Hematopoietic multipotent progenitor cell (in vitro differentiated cells): ENCODE results near the gene PITX2. TPM values are rescaled to one million over a fixed set of nuclear protein-coding genes. Genes with fewer than 3 reads are reported as not detected.
"Not testable (repeated sequence)": the region's sequence is repeated elsewhere in the genome, so short reads cannot be mapped to it uniquely, and the experiment has no call there.

Experiments used
- DNase-seq, 3 donors: peaks; one replicate each; pipeline ENCODE4 v3.0.0-alpha.2; 2011 to 2015; ENCODE audit warnings: low read depth in 2 of 3, low spot score in 2 of 3
- total RNA-seq: library from RNA; depleted of rRNA; stranded (reverse); fragments of >200 nt; gene quantifications from one replicate; pipeline ENCODE4 v1.2.3, GENCODE V29; 2012

The PITX2 gene
- total RNA-seq, 1 donor, result not detected

DNA sequence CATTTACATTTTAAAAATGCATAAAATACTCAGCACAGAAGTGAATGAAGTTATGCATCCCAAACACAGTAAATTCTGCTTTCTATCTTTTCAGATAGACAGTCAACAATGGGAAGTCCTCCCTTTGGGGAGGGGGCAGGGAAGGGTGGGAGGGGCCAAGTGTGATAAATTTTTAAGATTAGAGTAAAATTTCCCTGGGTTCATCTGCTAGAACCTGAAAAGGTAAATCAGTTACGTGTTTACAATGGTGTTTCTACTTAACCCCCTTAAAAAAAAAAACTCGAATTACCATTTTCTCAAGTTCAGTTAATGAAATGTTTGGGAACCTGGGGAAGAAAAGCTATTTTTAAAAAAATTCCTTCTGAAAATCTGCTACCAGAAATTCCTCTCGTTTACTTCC lies 9.1 kb downstream of the PITX2 start:
- DNase-seq, result peak in 1 of 3 donors; percentile 1

DNA sequence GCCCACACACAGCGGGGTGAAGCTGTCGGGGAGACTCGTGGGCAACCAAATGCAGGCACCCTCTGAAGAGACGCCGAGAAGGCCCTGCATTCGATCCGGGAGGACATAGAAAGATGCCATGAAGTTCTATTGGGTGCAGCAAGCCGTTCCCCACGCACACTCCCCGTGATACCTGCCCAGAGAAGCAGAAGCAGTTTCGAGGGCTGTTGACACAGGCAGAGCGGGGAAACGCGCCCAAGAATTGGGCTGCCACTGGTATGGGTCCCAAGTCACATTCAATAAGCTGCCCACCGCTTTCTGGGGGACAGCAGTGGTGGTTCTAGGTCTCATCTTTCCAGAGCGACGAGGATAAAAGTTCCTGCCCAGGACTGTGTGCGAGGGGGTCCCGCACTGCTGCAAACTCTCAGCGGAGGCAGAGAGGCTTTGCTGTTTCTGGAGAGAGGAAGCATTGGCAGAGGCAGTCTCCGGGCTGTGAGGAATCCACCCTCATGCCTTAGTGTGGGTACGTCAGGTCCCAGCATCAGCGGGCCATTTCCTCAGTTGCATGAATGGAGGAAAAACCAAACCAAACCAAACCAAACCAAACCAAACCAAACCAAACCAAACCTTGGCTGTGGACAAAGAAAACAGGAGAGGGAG lies 10.1 kb downstream of the PITX2 start:
- peak in 2 of 3 donors; percentile 8 to 9 for DNase-seq

- DNase-seq, result no peak
Measured at GRCh38 chr4:110611968-110612447, 10.9 kb downstream of the PITX2 start.

GRCh38 chr4:110610940-110611831 lies 11.7 kb downstream of the PITX2 start:
- peak in 2 of 3 donors; percentile 11 to 25 for DNase-seq

DNA sequence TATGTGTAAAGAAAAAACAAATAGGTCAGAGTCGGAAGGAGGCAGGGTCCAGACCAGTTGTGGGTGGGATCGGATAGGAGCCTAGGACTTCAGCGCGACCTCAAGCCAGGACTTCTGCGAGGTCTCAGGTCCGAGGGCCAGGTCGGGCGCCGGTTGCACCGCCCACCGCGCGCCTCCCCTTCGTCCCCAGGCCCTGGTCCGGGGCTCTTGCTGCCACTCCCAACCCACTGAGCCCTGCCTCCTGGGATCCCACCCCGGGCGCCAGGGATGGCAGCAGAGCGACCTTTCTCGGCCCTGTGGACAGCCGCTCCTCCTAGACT lies 12.3 kb downstream of the PITX2 start:
- no peak for DNase-seq

- no peak for DNase-seq
Measured at GRCh38 chr4:110609044-110609750, 13.7 kb downstream of the PITX2 start.

DNA sequence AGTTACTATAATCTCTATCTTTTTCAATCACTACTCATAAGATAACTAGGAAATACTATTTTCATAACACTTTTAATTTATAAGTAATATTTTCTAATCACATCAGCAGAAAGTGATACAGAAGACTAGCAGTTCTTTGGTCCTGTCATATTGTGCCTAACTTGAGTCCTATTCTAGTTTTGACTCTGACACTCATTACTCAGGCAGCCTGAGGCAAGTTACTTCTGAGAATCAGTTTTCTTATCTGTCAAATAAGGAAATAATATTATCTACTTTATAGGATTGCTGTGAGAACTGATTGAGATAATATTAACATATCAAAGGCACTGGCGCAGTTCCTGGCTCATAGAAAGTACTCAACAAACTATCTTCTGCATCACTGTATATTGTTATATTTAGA lies 17.8 kb downstream of the PITX2 start:
- DNase-seq, result no peak

GRCh38 chr4:110602061-110602460 lies 20.8 kb downstream of the PITX2 start:
- DNase-seq, result no peak

GRCh38 chr4:110597582-110597981 lies 25.3 kb downstream of the PITX2 start:
- DNase-seq, result no peak

DNA sequence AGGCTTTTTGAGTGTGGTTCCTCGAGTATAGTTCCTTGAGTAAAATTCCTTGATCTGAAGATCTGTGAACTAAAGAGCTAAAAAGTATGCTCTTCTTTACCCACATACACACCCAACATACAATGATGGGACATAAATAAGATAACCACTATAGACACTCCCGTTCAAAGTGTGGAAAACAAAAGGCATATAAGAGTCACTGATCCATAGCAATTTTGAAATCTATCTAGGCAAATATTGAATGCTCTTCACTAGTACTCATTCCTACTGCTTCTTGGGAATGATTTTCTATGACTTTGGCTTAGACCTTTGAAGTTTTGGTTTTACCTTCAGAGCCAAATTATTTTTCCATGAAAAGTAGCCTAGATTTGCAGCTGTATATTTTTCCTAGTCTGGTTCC lies 26.4 kb downstream of the PITX2 start:
- no peak for DNase-seq

- no peak for DNase-seq
Measured at GRCh38 chr4:110595583-110595982, 27.3 kb downstream of the PITX2 start.

DNA sequence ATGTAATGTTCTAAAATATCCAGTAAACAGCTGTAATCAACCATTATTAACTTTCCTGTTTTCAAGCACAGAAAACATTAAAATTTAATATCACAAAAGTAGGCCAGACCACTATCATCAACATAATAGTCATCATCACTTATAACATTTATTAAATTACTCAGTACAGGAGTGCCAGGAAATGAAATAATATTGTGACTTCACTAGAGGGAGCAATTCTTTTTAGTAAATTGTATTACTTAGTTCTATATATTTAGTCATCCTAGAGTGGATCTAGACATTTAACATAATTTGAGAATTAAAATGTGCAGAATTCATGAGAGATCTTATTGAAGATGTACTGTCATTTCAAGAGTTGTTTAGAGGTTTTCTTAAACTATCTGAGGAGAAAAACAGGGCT lies 33.6 kb downstream of the PITX2 start:
- no peak for DNase-seq

GRCh38 chr4:110587666-110588285 lies 35.1 kb downstream of the PITX2 start:
- DNase-seq, result no peak

DNA sequence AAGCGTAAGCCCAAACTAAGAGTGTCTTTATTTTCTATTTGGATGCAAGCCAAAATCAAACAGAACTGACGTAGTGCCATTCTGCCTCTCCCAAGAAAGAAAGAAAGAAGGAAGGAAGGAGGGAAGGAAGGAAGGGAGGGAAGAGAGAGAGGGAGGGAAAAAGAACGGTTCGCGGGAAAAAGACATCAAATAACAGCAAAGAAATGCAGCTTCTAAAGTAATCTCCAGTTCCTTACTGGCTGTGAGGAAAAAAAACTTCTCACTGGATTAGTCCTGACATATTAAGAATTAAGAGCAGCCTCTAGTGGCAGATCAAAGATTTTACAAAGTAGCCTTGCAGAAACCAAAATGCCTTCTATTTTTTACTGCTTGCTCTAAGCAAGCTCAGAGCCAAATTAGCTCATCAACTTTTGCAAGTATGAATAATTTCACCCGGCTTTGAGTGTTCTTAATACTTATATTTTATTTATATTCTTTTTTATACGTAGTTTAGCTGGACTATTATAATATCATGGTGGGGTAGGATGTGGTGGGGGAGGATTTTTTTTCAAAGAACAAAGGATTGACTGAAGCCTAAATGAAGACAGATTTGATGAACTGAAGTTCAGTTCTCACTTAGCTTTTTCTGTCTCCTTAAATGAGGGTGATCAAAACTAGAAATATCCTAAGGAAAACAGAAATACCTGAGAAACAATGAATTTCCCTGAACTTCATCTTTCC lies 36.6 kb downstream of the PITX2 start:
- DNase-seq, result peak in 2 of 3 donors; percentile 6 to 42

DNA sequence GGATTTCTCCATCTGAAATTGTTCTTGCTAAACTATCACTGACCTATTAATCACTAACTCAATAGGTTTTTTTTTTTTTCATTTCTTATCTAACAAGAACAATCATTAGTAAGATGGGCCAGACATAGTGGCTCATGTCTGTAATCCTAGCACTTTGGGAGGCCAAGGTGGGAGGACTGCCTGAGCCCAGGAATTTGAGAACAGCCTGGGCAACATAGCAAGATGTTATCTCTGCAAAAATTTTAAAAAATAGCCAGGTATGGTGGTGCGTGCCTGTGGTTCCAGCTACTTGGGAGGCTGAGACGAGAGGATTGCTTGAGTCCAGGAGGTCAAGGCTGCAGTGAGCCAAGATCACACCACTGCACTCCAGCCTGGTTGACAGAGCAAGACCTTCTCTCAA lies 46.2 kb downstream of the PITX2 start:
- DNase-seq, result not testable (repeated sequence)

Other genes starting within 250 kb of the PITX2 start
- gene ENPEP, start 146.9 kb downstream of the PITX2 start, total RNA-seq, result 0.27 TPM